ENCODE data around the gene SLC24A3.
A peak's percentile ranks its signal among the peaks of the same experiment; 100 is the strongest.
"Not testable (repeated sequence)": the region's sequence is repeated elsewhere in the genome, so short reads cannot be mapped to it uniquely, and the experiment has no call there.

Gene SLC24A3

DNA sequence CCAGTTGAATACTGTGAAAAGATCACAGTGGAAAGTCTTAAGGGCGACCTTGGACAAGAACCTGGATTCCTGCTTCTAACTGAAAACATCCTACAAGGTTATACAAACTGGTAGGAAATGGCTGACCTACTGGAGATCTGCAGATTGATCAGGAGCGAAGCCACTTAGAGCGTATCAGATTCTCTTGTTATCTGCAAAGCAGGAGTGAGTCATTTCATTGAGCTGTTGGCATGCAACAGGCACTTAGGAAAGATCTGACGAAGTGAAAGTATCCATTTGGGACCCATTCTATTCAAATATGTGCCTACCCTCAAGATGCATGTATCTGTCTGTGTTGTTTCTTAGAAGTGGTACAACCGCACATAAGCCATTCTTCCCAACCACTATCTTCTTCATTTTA is 414.5 kb downstream of the SLC24A3 start:
- DNase-seq (ENCODE audit: low read depth in 3 of 3): no peak

DNA sequence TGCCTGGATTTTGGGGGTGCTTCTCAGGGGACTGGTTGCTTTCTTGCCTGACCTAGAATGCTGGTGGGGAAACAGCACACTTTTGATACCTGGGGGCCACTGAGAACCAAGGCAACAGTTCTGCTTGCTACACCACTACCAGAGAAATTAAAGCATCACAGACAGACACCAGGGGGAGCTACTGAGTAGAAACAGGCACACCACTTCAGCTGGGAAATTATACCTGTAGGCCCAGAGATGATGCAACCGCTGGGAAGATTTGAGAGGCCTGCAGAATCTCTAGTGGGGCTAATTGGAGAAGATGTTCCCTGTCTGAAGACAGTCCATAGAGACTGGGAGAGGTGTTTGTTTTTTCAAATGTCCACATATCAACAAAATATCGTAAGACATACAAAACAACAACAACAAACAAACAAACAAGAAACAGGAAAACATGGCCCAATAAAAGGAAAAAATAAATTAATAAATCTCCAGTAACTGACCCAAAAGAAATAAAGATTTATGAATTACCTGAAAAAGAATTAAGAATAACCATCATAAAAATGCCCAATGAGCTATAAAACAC is 416.2 kb downstream of the SLC24A3 start:
- peak in 1 of 3 experiments; percentile 3 for DNase-seq (ENCODE audit: low read depth in 3 of 3)

DNA sequence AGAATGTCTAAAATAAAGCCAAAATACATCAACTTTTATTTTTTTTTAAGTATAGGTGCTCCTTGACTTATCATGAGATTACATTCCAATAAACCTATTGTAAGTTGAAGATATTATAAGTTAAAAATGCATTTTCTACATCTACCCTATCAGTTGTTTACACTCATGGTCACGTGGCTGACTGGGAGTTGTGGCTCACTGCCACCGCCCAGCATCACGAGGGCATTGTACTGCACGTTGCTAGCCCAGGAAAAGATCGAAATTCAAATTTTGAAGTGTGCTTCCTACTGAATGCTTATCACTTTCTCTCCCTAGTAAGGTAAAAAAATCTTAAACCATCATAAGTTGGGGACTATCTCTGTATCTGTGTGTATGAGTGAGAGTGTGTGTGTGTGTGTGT is 419.0 kb downstream of the SLC24A3 start:
- no peak for DNase-seq (ENCODE audit: low read depth in 3 of 3)

DNA sequence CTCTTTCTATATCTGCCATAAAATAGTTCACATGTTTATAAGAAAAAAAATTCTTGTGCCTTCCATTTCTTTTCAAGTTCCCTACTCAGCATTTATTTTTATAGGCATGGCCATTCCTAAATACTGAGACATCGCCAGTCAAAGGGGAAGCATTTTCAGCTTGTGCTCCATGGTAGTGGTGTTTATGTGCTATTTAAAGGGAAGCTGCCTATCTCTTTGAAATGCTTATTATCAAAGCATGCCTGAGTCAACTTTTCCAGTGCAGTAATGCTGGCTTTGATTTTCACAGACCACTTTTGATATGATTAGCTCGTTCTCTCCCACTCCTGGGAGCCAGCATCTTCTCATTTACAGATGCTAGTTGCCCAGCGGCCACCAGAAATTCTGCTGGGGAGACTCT is 421.5 kb downstream of the SLC24A3 start:
- no peak for DNase-seq (ENCODE audit: low read depth in 3 of 3)

DNA sequence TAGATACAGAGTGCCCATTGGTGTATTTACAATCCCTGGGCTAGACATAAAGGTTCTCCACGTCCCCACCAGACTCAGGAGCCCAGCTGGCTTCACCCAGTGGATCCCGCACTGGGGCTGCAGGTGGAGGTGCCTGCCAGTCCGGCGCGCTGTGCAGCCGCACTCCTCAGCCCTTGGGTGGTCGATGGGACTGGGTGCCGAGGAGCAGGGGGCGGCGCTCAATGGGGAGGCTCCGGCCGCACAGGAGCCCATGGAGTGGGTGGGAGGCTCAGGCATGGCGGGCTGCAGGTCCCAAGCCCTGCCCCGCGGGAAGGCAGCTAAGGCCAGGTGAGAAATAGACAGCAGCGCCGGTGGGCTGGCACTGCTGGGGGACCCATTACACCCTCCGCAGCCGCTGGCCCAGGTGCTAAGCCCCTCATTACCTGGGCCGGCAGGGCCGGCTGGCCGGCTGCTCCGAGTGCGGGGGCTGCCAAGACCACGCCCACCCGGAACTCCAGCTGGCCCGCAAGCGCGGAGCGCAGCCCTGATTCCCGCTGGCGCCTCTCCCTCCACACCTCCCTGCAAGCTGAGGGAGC is 427.1 kb downstream of the SLC24A3 start:
- DNase-seq (ENCODE audit: low read depth in 3 of 3): not testable (repeated sequence)

DNA sequence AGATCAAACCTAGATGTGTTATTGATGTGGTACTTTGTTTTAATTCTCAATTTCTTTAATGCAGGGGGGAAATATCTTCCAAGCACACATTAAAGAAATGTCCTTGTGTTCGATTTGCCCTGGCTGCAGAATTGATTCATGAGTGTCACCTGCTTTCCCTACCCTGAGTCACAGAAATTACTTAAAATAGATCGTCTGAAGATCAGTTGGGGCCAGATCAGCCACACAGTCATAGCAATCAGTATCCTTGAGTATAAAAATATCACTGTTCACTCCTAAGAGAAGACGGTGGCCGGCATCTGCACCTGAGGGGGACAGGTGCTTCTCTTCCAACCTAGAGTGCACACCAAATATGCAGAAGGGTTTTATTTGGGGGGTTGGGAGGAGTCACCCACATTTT is 430.4 kb downstream of the SLC24A3 start:
- DNase-seq (ENCODE audit: low read depth in 3 of 3): no peak

DNA sequence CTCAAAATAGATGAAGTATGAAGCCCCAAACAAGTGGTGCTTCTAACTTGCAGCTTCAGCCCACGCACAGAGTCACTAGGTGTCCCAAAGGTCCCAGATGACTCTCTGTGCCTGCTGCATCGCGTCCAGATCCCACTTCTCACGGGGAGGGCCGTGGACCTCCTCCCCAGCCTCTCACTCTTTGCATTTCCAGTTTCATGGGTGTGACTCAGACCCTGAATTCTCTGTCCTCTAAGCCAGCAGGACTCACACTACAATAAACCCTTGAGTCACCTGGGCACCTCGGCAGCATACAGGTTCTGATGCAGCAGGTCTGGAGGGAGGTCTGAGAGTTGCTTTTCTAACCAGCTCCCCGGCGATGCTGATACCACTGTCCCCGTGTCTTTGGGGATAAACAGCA is 431.6 kb downstream of the SLC24A3 start:
- DNase-seq (ENCODE audit: low read depth in 3 of 3): no peak

DNA sequence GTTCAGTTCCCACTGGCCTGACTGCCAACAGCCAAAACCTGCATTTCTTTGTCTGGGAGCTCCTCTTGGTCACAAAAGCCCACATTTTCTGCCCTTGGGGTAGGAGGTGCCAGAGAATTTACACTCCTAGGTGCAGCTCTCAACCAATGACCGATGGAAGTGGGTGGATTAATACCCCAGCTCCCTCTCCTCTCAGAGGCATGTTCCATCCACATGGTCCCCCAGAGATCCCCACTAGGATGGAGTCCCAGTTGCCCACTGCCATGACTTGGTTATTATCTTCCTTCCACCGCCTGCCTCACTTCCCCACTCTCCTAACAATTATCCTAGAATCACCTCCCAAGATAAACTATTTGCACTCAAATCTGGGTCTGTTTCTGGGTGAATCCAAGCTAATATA is 434.5 kb downstream of the SLC24A3 start:
- no peak for DNase-seq (ENCODE audit: low read depth in 3 of 3)

DNA sequence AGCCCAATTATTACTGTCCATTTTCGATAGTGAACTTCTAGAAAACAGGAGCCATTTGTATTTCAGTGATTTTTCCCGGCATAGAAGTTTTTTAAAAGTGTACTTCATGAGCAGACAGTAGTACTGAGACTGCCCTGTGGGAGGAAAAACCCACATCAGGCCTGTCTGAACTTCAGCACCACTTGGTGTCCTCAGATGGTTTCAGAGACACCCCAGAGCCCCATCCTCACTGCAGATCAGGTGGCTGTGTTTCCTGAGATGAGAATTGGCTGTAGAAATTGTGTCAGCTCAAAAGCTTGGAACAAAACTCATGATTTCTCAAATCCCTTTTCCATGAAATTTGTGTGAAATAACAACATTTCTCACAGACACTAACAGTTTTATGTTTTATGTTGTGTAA is 435.6 kb downstream of the SLC24A3 start:
- DNase-seq (ENCODE audit: low read depth in 3 of 3): no peak

DNA sequence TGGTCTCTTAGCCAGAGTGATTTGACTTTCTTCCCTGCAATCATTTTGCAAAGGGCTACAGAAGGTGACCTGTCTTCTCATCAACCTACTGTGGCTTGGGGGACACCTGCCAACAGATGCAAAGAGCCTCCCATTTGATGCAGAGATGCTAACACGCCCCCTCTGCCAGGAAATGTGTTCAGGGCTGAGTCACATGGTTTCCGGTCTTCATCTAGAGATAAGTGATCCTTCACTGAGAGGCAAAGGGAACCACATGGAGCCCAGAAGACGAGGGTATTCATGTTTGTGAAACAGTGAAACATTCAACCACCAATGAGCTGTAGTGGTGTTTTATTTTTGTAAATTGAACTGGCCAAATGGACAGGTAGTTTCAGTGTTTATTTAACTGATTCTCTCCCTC is 436.6 kb downstream of the SLC24A3 start:
- DNase-seq (ENCODE audit: low read depth in 3 of 3): no peak

DNA sequence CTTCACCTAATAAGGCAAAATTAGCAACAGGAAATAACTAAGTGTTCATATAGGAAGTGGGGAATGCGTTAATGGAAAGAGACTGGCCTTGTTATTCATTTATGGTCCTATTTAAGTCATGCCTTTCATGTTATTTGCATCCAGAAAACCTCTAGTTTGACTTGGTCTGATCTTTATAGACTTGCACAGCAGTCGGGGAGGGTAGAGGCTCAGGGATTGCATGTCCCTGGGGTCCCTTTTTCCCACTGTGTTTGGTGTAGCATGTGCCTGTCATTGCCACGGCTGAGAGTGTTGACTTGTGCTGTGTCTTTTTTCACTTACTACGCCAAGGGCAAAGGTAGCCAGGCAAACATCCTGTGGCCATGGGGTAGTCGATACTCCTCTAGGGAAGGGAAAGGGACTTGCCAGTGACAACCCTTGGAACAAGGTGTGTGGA is 440.2 kb downstream of the SLC24A3 start:
- no peak for DNase-seq (ENCODE audit: low read depth in 3 of 3)

DNA sequence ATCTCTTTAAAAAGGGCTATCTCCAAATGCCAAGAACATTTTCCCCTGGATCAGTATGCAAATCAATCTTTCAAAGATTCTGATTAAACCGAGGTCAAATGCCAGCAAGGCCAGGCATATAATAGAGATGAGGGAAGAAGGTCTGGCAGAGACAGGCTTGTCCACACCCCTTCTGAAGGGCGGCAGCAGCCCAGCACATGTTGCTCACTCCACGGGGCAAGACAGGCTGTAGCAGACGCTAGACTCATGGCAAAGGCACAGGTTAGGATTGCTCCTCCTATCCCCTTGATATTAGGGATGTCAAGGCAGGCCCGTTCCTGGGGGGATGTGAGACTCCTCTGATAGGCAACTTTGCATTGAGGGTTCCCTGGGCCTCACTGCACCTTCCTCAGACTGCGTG is 440.9 kb downstream of the SLC24A3 start:
- no peak for DNase-seq (ENCODE audit: low read depth in 3 of 3)

DNA sequence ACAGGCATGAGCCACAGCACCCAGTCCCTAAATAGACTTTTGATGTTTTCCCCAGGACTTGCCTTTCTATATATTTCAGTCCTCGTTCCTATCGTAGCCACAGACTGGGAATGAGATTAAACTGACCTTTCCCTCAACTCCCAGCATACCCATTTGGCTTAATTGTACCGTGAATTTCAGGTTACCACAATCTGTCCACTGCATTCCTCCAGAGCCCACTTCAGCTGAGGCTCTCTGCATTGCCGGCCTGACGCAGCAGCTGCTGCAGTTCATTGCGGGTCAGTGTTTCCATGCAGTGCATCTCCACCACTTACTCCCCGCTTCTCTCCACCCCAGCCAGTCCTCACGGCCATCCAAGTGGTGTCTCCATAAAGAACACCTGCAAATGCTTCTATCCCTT is 442.5 kb downstream of the SLC24A3 start:
- no peak for DNase-seq (ENCODE audit: low read depth in 3 of 3)

DNA sequence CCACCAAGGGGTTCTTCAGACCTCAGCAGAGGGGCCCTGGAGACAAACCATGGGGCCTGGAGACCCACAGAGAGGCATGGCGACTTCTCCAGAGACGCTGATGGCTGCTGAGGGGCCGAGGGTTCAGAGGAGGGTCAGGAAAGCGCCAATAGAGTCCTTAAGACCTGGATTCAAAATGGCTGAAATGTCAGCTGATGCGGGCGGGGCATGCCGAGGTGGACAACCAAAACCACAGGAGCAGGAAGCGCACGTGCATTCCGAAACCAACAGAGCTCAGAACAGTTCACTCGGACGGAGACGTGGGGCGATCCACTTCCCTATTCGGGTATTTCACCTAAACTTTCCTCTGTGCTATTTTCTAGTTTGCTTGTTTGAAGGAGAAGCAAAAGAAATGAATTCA is 445.7 kb downstream of the SLC24A3 start:
- no peak for DNase-seq (ENCODE audit: low read depth in 3 of 3)

DNA sequence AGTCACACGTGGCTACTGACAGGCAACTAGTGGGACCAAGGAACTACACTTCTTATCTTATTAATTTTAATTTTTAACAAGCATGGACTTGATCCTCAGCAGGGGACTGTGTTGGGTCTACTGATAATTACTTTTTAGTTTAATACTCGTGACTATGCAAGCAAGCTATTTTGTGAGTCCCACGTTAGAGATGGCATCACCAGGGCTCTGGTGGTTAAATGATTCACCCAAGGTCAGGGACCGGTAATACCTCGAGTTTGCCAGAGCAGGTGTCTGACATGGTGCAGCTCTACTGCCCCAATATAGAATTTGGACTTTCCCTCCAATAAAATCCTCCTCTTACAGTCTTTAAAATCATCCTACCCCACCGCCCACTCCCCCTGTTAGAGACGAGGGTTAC is 447.0 kb downstream of the SLC24A3 start:
- DNase-seq (ENCODE audit: low read depth in 3 of 3): no peak

DNA sequence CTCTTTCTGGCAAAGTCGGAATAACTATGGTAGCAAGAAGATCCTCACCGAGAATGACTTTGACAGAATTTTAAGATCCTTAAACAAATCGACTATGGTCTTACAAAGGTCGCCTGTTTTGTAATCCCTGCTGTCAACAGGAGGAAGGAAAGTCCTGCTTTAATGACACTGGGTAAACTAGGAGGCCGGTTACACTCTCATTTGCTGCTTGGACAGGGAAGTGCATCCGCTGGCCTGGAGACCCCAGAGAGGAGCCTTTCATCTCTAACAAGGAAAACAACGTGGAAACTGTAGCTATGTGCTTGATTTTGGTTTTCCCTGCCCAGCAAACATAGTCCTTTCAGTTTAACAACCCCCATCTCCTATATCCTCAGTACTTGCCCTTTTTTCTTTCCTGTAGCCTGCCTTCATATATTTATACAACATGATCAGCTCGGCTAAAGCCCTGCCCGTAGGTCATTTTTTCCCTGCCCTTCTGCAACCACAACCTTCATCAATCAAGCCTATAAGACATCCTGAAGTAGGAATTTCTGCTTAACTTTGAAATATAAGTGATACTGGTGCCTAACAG is 448.5 kb downstream of the SLC24A3 start:
- no peak for DNase-seq (ENCODE audit: low read depth in 3 of 3)

DNA sequence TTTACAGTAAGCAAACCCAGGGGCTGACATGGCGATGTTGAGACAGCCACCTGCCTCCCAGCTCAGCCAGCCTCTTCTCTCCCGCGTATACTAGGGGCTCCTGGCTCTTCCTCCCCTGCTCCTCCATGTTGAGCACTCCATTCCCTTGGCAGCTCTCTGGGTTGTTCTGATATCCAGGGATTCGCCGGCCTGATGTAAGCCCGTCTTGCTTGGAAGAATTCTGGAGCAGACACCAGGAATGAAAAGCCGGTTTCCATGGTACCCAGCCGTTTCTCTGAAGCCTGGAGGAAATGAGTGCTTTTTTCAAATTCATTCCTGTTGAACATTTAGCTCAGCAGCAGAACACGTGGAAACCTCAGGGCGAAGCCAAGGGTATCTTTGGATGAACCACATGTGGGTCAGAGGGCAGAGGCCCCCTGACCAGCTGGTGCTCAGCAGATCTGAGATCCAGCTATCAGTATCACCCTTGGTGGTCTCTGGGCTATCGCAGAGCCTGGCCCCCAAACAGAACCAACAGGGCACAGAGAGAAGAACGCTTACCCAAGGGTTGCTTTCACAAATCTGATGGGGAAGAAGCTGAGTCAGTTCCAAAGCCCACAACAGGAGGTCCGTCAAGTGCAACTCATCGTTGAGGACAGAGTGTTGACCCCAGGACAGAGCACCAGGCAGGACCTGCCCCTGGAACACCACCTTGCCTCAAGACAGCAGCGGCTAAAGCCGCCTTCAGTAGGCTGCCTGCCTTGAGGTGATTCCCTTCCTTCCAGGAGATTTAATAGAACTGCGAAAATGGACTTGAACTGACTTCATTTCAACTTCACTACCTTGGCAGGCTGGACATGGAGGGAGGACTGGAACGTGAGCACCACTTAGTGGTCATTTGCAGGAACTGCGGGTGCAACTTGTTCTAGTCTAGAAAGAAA is 449.5 kb downstream of the SLC24A3 start:
- DNase-seq (ENCODE audit: low read depth in 3 of 3): peak in 1 of 3 experiments; percentile 9

DNA sequence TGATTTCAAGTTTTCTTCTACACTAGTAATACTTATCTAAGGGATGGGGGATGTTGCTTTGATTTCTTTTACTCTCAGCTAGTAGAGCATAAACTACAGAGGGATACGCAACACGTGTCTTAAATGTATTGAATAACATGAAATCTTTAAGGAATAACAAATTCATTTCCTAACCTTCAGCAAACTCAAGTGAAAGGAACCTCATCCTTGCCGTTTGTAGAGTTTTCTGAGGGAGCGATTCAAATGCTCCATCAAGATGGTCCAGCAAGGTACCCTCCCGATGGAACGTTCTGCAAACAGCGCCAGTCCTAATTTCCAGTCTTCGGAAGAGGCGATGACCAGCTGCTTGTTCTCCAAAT is 450.2 kb downstream of the SLC24A3 start:
- DNase-seq (ENCODE audit: low read depth in 3 of 3): no peak

DNA sequence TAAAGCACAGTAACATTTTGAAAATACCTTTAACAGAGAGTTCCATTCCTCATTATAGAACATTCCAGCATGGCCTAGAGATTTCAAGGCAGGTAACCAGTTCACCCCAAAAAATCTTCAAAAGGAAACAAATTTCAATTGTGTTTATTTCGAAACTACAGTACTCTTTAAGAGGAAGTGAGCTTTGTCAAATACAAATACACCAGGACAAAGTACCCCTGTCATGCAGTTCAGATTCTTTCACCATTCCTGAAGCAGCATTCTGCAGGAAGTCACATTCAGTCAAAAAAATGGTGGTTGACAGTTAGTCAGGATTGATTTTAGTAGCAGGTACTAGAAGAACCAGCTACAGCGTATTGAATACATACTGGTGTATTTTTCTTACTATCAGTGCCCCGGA is 456.0 kb downstream of the SLC24A3 start:
- no peak for DNase-seq (ENCODE audit: low read depth in 3 of 3)

DNA sequence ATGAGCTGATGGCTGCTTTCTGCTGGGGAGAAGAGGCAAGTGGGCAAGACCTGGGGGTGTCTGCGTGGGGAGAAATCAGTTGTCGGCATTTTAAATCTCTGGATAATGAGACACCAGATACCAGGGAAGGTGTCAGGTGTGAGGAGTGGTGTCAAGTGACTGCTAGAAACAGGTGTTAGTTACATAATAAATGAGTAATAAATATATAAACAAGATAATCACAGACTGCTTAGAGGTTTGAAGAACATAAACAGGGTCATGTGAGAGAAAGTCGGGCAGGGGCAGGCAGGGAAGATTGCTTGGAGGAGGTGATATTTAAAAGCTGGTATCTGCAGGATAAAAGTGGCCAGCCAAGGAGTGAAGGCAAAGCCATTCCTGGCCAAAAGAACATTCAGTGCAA is 458.4 kb downstream of the SLC24A3 start:
- DNase-seq (ENCODE audit: low read depth in 3 of 3): no peak

DNA sequence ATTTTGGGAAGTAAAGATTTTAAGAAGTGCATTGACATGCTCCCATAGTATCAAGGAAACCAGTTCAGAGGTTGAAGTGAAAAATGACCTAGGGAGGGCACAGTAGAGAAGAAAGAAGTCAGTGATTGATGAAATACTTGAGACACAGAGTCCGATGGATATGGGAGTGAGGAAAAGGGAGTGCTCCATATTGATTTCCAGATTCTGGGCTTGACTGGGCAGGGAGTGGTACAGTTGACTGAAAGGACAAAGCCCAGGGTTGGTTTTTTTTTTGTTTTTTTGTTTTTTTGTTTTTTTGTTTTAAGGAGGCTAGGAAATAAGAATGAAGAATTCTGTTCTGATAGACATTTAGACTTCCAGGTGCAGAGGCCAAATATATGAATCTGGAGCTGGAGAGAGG is 458.9 kb downstream of the SLC24A3 start:
- DNase-seq (ENCODE audit: low read depth in 3 of 3): no peak

DNA sequence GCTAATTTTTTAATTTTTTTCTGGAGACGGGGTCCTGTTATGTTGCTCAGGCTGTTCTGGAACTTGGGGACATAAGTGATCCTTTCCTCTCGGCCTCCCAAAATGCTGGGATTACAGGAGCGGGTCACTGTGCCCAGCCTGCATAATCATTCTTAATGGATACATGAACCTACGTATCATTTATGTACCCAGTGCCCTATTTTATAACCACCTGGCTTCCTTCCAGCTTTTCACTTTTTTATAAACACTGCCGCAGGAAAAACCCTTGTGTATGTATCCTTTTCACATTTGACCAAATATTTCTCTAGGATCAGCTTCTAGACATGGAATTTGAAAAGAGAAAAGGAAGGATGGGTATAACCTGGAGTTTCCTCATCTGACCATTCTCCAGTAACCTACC is 460.1 kb downstream of the SLC24A3 start:
- no peak for DNase-seq (ENCODE audit: low read depth in 3 of 3)

DNA sequence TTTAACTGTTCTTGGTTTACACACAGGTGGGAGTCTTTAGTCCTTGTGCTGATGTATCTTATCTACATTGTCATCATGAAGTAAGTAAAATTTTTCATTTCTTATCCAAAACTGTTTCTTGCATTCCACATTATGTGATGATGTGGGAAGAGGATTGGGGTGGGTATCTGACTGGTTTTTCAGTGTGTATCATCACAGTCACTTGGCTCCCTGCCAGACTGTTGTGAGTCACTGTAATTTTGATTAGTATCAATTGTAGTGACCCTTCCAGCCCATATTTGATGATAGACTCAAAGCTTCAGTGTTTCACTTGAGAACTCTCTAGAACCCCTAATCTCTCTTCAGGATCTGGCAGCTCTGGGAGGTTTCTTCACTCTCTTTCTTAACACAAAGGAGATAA is 461.1 kb downstream of the SLC24A3 start:
- no peak for DNase-seq (ENCODE audit: low read depth in 3 of 3)
